HG03097 (cell line): ENCODE results near the gene FRMD6.
"Not testable (repeated sequence)": the region's sequence is repeated elsewhere in the genome, so short reads cannot be mapped to it uniquely, and the experiment has no call there.

Experiments
- ATAC-seq: cut with Tn5 transposase; IDR thresholded peaks from one replicate; pipeline ENCODE4 v1.9.1; 2021; ENCODE audit not compliant: unreplicated experiment, low FRiP score

The FRMD6 gene

DNA sequence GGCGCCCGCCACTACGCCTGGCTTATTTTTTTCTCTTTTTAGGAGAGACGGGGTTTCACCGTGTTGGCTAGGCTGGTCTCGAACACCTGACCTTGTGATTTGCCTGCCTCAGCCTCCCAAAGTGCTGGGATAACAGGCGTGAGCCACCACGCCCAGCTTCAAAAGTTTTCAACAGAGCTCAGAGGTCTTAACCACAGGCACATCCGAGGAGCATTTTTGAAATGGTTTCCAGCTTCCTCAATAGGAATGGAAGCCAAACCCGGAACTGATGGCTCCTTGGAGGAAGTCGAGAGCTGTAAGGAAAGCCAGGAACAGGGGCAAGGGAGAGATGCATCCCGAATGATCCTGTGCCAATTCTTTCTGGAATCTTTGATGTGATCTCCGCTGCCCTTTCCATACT lies 114.0 kb downstream of the FRMD6 start:
- ATAC-seq, result not testable (repeated sequence)

GRCh38 chr14:51766586-51766985 lies 114.9 kb downstream of the FRMD6 start:
- ATAC-seq, result not testable (repeated sequence)

DNA sequence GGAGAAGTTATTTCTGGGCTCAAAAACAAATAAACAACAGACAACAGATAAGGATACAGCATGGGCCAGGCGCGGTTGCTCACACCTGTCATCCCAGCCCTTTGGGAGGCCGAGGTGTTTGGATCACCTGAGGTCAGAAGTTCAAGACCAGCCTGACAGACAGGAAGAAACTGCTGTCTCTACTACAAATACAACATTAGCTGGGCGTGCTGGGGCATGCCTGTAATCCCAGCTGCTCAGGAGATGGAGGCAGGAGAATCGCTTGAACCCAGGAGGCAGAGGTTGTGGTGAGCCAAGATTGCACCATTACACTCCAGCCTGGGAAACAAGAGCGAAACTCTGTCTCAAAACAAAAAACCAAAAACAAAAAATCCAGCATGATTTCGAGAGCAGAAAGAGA lies 117.6 kb downstream of the FRMD6 start:
- ATAC-seq, result not testable (repeated sequence)

- ATAC-seq, result no peak
Observed at GRCh38 chr14:51774209-51774608, 122.5 kb downstream of the FRMD6 start.

- no peak for ATAC-seq
Observed at GRCh38 chr14:51776102-51776894, 124.6 kb downstream of the FRMD6 start.

- no peak for ATAC-seq
Observed at GRCh38 chr14:51780006-51780692, 128.4 kb downstream of the FRMD6 start.
